B cell (primary cell): ENCODE measurements around the gene SLC9A9. TPM values are rescaled to one million over a fixed set of nuclear protein-coding genes. Genes with fewer than 3 reads are reported as not detected.

Experiments
- ATAC-seq: fragments of 200-7000 bp; cut with Tn5 transposase; one replicate; pipeline ENCODE4 v1.10.0; 2021; ENCODE audit warnings: low read depth, mild to moderate bottlenecking, moderate number of reproducible peaks, moderate library complexity
- CTCF ChIA-PET: fragments of 350-600 bp; sonication (Branson Sonifier 250); formaldehyde crosslinking; loops from one replicate; lab custom pipeline; 2021; ENCODE audit warnings: antibody characterized with exemption, inconsistent platforms; lab: Charles Lee
- POLR2A ChIA-PET: fragments of 350-600 bp; sonication (Branson Sonifier 250); formaldehyde crosslinking; loops from one replicate; lab custom pipeline; 2021; ENCODE audit warnings: antibody characterized with exemption; lab: Charles Lee
- DNase-seq: peaks from one replicate; pipeline ENCODE4 v3.0.0; 2013
- H2AFZ ChIP-seq: 2 replicates; pipeline ENCODE4 v1.6.1; 2012; ENCODE audit warnings: mild to moderate bottlenecking, low read depth, low read length; ENCODE audit not compliant: insufficient read depth, poor library complexity, severe bottlenecking
- H3K27ac ChIP-seq, 2 donors: 1 replicate in 1 of 2; 2 replicates in 1 of 2; pipeline ENCODE4 v1.5.1; 2012 to 2013; ENCODE audit warnings: low read length in 2 of 2, mild to moderate bottlenecking in 2 of 2, moderate library complexity in 1 of 2
- H3K27me3 ChIP-seq, 4 experiments: fragments of 200-600 bp in 1 of 4; sonication (generic) in 1 of 4; replicated peaks in 1 of 4; 1 replicate in 2 of 4; 2 replicates in 2 of 4; pipeline versions ENCODE4 v1.6.1 to v1.7.0; 2013 to 2016; ENCODE audit warnings: low read length in 3 of 4, mild to moderate bottlenecking in 2 of 4, mixed read lengths in 1 of 4, moderate library complexity in 1 of 4; ENCODE audit not compliant: insufficient read depth in 4 of 4, control insufficient read depth in 3 of 4; ENCODE audit errors: control extremely low read depth in 1 of 4
- H3K36me3 ChIP-seq, 2 experiments: replicated peaks in 1 of 2; 1 replicate in 1 of 2; 2 replicates in 1 of 2; pipeline versions ENCODE4 v1.6.1 to v1.7.1; 2013; ENCODE audit warnings: low read length in 1 of 2; ENCODE audit not compliant: insufficient read depth in 2 of 2, control insufficient read depth in 1 of 2; ENCODE audit errors: control extremely low read depth in 1 of 2, extremely low read depth in 1 of 2
- H3K4me1 ChIP-seq, 2 donors: fragments of 200-600 bp in 1 of 2; sonication (generic) in 1 of 2; 1 replicate in 1 of 2; 2 replicates in 1 of 2; pipeline versions ENCODE4 v1.5.1 to v1.6.1; 2013 to 2017; ENCODE audit warnings: low read length in 2 of 2; ENCODE audit not compliant: control insufficient read depth in 2 of 2, insufficient read depth in 2 of 2
- H3K4me2 ChIP-seq: replicated peaks from 2 replicates; pipeline ENCODE3; 2012; ENCODE audit warnings: mild to moderate bottlenecking, low read depth, low read length; ENCODE audit not compliant: poor library complexity, severe bottlenecking
- H3K4me3 ChIP-seq, 5 experiments: fragments of 200-600 bp in 1 of 5; sonication (generic) in 1 of 5; 1 replicate in 3 of 5; 2 replicates in 2 of 5; pipeline versions ENCODE4 v1.5.1 to v1.7.0; 2011 to 2016; ENCODE audit warnings: low read length in 4 of 5, mild to moderate bottlenecking in 4 of 5, low read depth in 2 of 5, control low read depth in 1 of 5, moderate library complexity in 1 of 5; ENCODE audit not compliant: insufficient read depth in 1 of 5; ENCODE audit errors: control extremely low read depth in 1 of 5, extremely low read depth in 1 of 5
- H3K79me2 ChIP-seq: fragments of 200-600 bp; sonication (generic); one replicate; pipeline ENCODE4 v1.6.0; 2016; ENCODE audit warnings: low read length; ENCODE audit not compliant: control insufficient read depth, insufficient read depth
- H3K9ac ChIP-seq: fragments of 200-600 bp; sonication (generic); 2 replicates; pipeline ENCODE4 v1.6.1; 2017; ENCODE audit warnings: mild to moderate bottlenecking, low read length, moderate library complexity
- H3K9me3 ChIP-seq, 3 donors: one replicate each; pipeline versions ENCODE4 v1.6.1 to v1.7.1; 2013; ENCODE audit warnings: low read length in 2 of 3; ENCODE audit not compliant: control insufficient read depth in 2 of 3, insufficient read depth in 1 of 3; ENCODE audit errors: control extremely low read depth in 1 of 3
- H4K20me1 ChIP-seq: 2 replicates; pipeline ENCODE4 v1.6.0; 2012; ENCODE audit warnings: mild to moderate bottlenecking, low read length; ENCODE audit not compliant: insufficient read depth, control insufficient read depth, poor library complexity, severe bottlenecking
- H3K27ac Mint-ChIP-seq: one replicate; pipeline ENCODE4 v1.8.0; 2021; ENCODE audit warnings: mixed read lengths
- H3K27me3 Mint-ChIP-seq: one replicate; pipeline ENCODE4 v1.8.0; 2021; ENCODE audit warnings: mixed read lengths
- H3K4me1 Mint-ChIP-seq: one replicate; pipeline ENCODE4 v1.8.0; 2021; ENCODE audit warnings: mixed read lengths
- H3K4me3 Mint-ChIP-seq: one replicate; pipeline ENCODE4 v1.8.0; 2021; ENCODE audit warnings: mixed read lengths
- H3K9me3 Mint-ChIP-seq: one replicate; pipeline ENCODE4 v1.8.0; 2022; ENCODE audit warnings: mixed read lengths; ENCODE audit not compliant: insufficient read depth
- CTCF ChIP-seq: fragments of 200-600 bp; IDR thresholded peaks from one replicate; pipeline ENCODE4 v1.8.0; 2022; ENCODE audit warnings: antibody characterized with exemption, mild to moderate bottlenecking
- EZH2 ChIP-seq: IDR thresholded peaks from 2 replicates; pipeline ENCODE4 v1.6.1; 2012; ENCODE audit warnings: borderline replicate concordance, low read depth, mild to moderate bottlenecking, moderate library complexity, low read length; ENCODE audit not compliant: insufficient read depth, poor library complexity, severe bottlenecking
- WGBS: methylation state at CpG from one replicate; pipeline ENCODE4 v1.1.5; 2013; ENCODE audit warnings: missing lambda C conversion rate; ENCODE audit not compliant: insufficient coverage; 5-methylcytosine and 5-hydroxymethylcytosine counted together
- intact Hi-C: fragments of 100-400 bp; cut with micrococcal nuclease; formaldehyde crosslinking; loops from one replicate; pipeline ENCODE4 v1.10.0; 2022
- polyA plus RNA-seq: library from polyadenylated mRNA; depleted of rRNA; stranded (reverse); fragments of >200 nt; gene quantifications from 2 replicates; pipeline ENCODE4 v1.2.3, GENCODE V29; 2012
- total RNA-seq, 2 donors: library from RNA; stranded (reverse); fragments of 120-200 nt in 1 of 2; gene quantifications; 1 replicate in 1 of 2; 2 replicates in 1 of 2; pipeline versions ENCODE4 v1.2.3 to v1.2.4, GENCODE V29; 2013 to 2022

Gene SLC9A9
- total and polyA plus RNA-seq, 2 donors (not counting 1 experiment from before 2014, with no cell fraction given), result 7.7 to 17.3 TPM

- Histone ChIP-seq H3K27me3 (no peaks in the 10 kb centered on the region), H3K9me3 (no peaks in the 10 kb centered on the region), H3K36me3 (no peaks in the 10 kb centered on the region), H3K9ac (no peak overlapping the region), H3K4me3 (no peak overlapping the region), H3K27ac (no peak overlapping the region), H3K4me1 (no peaks in the 10 kb centered on the region), H3K79me2 (no peaks in the 10 kb centered on the region), H2AFZ (no peak overlapping the region), H3K4me2 (no peak overlapping the region), H4K20me1 (no peaks in the 10 kb centered on the region)
- Mint-ChIP-seq H3K27me3 (no peaks in the 10 kb centered on the region), H3K9me3 (no peaks in the 10 kb centered on the region), H3K4me1 (no peaks in the 10 kb centered on the region), H3K27ac (no peak overlapping the region), H3K4me3 (no peak overlapping the region)
- POLR2A ChIA-PET, result no interaction called here
- TF ChIP-seq EZH2 (no peak), CTCF (no peak)
- CTCF ChIA-PET, result interaction anchor here (0.7 to 1.0 kb wide), 2 partner anchors 31 to 1076 kb away, joined by 3 to 4 read pairs; no protein-coding TSS in a partner anchor
- intact Hi-C loops, result no loop called here
- DNase-seq (no peak), ATAC-seq (no peak)
Observed at GRCh38 chr3:143613226-143613625, 235.0 kb downstream of the SLC9A9 start.

GRCh38 chr3:143612541-143612940, 235.7 kb downstream of the SLC9A9 start:
- Histone ChIP-seq H3K9ac (no peak overlapping the region), H3K36me3 (no peaks in the 10 kb centered on the region), H3K27ac (no peak overlapping the region), H2AFZ (no peak overlapping the region), H3K9me3 (no peaks in the 10 kb centered on the region), H3K79me2 (no peaks in the 10 kb centered on the region), H3K4me3 (no peak overlapping the region), H3K27me3 (no peaks in the 10 kb centered on the region), H4K20me1 (no peaks in the 10 kb centered on the region), H3K4me2 (no peak overlapping the region), H3K4me1 (no peaks in the 10 kb centered on the region)
- WGBS, result 80% methylated on average over 1 of the region's 2 CpGs
- Mint-ChIP-seq H3K4me1 (no peaks in the 10 kb centered on the region), H3K27ac (no peak overlapping the region), H3K4me3 (no peak overlapping the region), H3K9me3 (no peaks in the 10 kb centered on the region), H3K27me3 (no peaks in the 10 kb centered on the region)
- ATAC-seq, result no peak
- ChIA-PET POLR2A (no interaction called here), CTCF (no interaction called here)
- intact Hi-C loops, result no loop called here
- no peak for DNase-seq
- TF ChIP-seq CTCF, result no peak
- TF ChIP-seq EZH2, result no peak
